Activated CD8-positive, alpha-beta T cell treated with anti-CD3 and anti-CD28 coated beads for 36 hours (primary cell): Measurements from ENCODE around the gene AGPAT4. TPM values are rescaled to one million over a fixed set of nuclear protein-coding genes. Genes with fewer than 3 reads are reported as not detected.

Experiments used
- ATAC-seq: fragments of 200-7000 bp; cut with Tn5 transposase; one replicate; pipeline ENCODE4 v1.10.0; 2021; ENCODE audit warnings: mild to moderate bottlenecking, moderate library complexity
- CTCF ChIA-PET: fragments of 350-600 bp; sonication (Branson Sonifier 250); formaldehyde crosslinking; loops from one replicate; lab custom pipeline; 2021; ENCODE audit warnings: antibody characterized with exemption; lab: Charles Lee
- POLR2A ChIA-PET: fragments of 350-600 bp; sonication (Branson Sonifier 250); formaldehyde crosslinking; loops from one replicate; lab custom pipeline; 2021; ENCODE audit warnings: antibody characterized with exemption; lab: Charles Lee
- DNase-seq: peaks from one replicate; pipeline ENCODE4 v3.0.0-alpha.2; 2020
- H3K27ac Mint-ChIP-seq: one replicate; pipeline ENCODE4 v1.8.0; 2021; ENCODE audit warnings: mild to moderate bottlenecking, mixed read lengths
- H3K27me3 Mint-ChIP-seq: one replicate; pipeline ENCODE4 v1.8.0; 2021; ENCODE audit warnings: mixed read lengths
- H3K36me3 Mint-ChIP-seq: one replicate; pipeline ENCODE4 v1.8.0; 2021; ENCODE audit warnings: low read depth, mixed read lengths
- H3K4me1 Mint-ChIP-seq: one replicate; pipeline ENCODE4 v1.8.0; 2021; ENCODE audit warnings: low read depth, mixed read lengths
- H3K4me3 Mint-ChIP-seq: one replicate; pipeline ENCODE4 v1.8.0; 2021; ENCODE audit warnings: mild to moderate bottlenecking, moderate library complexity, mixed read lengths
- H3K9me3 Mint-ChIP-seq: one replicate; pipeline ENCODE4 v1.8.0; 2021; ENCODE audit warnings: mixed read lengths
- CTCF ChIP-seq: fragments of 200-600 bp; IDR thresholded peaks from one replicate; pipeline ENCODE4 v1.8.0; 2022; ENCODE audit warnings: antibody characterized with exemption, mild to moderate bottlenecking
- intact Hi-C: fragments of 100-400 bp; cut with micrococcal nuclease; formaldehyde crosslinking; loops from one replicate; pipeline ENCODE4 v1.10.0; 2022
- total RNA-seq, 2 experiments: library from RNA; stranded (reverse); gene quantifications; one replicate each; pipeline ENCODE4 v1.2.3, GENCODE V29; 2021

Gene AGPAT4
- total RNA-seq, 2 experiments from 2014 or later = 3.5 to 4.7 TPM

DNA sequence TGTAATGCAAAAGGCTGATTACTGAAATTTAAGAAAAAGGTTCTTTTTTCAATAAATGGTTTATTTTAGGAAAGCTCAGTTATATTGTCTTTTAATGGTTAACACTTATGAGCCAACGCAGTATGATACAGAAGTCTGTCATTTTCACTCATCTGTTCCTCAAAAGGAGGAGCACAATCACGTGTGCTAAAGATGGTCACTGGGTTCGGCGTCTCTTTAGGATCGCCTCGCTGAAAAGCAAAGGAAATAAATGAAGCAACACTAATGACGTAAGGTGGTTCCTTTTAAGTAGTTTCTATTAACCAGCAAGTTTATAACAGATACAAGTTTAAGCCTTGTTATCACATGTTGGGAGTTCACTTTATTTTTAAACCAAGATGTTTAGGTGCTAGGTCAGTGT, 156.6 kb downstream of the AGPAT4 start:
- ChIA-PET CTCF (interaction anchor here (1.1 to 1.2 kb wide), 2 partner anchors 101 to 254 kb away, joined by 3 read pairs; no protein-coding TSS in a partner anchor), POLR2A (interaction anchor here (0.6 kb wide), 1 partner anchor 315 kb away, joined by 3 read pairs; no protein-coding TSS in a partner anchor)
- H3K9me3 Mint-ChIP-seq = peaks cover 14% of the 10 kb centered on the region
- H3K4me3 Mint-ChIP-seq = no peak overlapping the region
- no peaks in the 10 kb centered on the region for H3K27me3 Mint-ChIP-seq
- H3K36me3 Mint-ChIP-seq = peaks cover 73% of the 10 kb centered on the region
- H3K4me1 Mint-ChIP-seq = peaks cover 2% of the 10 kb centered on the region
- ATAC-seq (no peak), DNase-seq (no peak)
- no peak for TF ChIP-seq CTCF
- intact Hi-C loops = loop anchor here (10.0 kb wide), 1 partner anchor 183 kb away; no protein-coding TSS in a partner anchor
- H3K27ac Mint-ChIP-seq = no peak overlapping the region

GRCh38 chr6:161116554-161116953, 157.3 kb downstream of the AGPAT4 start:
- peaks cover 71% of the 10 kb centered on the region for H3K36me3 Mint-ChIP-seq
- intact Hi-C loops = loop anchor here (10.0 kb wide), 1 partner anchor 182 kb away; no protein-coding TSS in a partner anchor
- no peak for ATAC-seq
- no peak for TF ChIP-seq CTCF
- peaks cover 6% of the 10 kb centered on the region for H3K4me1 Mint-ChIP-seq
- peaks cover 9% of the 10 kb centered on the region for H3K9me3 Mint-ChIP-seq
- no peak for DNase-seq
- H3K27ac Mint-ChIP-seq = no peak overlapping the region
- CTCF ChIA-PET = interaction anchor here (1.1 to 1.2 kb wide), 2 partner anchors 100 to 255 kb away, joined by 3 read pairs; no protein-coding TSS in a partner anchor
- POLR2A ChIA-PET = no interaction called here
- no peaks in the 10 kb centered on the region for H3K27me3 Mint-ChIP-seq
- no peak overlapping the region for H3K4me3 Mint-ChIP-seq

DNA sequence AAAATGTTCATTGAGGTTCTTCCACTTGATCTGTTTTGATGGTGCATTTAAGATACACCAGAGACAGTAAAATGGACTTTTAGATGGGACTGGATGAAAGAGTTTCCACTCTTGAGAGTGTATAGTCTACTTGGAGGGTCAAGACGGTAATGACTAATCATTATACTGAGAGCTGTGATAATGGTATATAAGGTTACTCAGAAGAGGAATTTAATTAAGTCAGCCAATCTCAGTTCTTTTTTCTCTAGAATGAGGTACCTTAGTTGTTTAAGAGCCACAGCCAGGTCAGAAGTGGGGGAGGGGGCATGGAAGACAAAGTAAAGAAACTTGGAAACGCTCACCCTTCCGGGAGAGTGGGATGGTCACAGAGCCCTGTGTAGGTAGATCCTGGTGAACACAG, 158.4 kb downstream of the AGPAT4 start:
- peak overlapping the region; percentile 21 for H3K27ac Mint-ChIP-seq
- peaks cover 16% of the 10 kb centered on the region for H3K4me1 Mint-ChIP-seq
- CTCF ChIA-PET = interaction anchor here (1.3 to 1.7 kb wide), 2 partner anchors 255 to 258 kb away, joined by 5 to 6 read pairs; no protein-coding TSS in a partner anchor
- H3K4me3 Mint-ChIP-seq = no peak overlapping the region
- no peaks in the 10 kb centered on the region for H3K27me3 Mint-ChIP-seq
- intact Hi-C loops = loop anchor here (10.0 kb wide), 1 partner anchor 181 kb away; no protein-coding TSS in a partner anchor
- POLR2A ChIA-PET = no interaction called here
- peaks cover 70% of the 10 kb centered on the region for H3K36me3 Mint-ChIP-seq
- no peak for ATAC-seq
- no peak for DNase-seq
- TF ChIP-seq CTCF = no peak
- peaks cover 5% of the 10 kb centered on the region for H3K9me3 Mint-ChIP-seq

GRCh38 chr6:161111261-161111660, 162.6 kb downstream of the AGPAT4 start:
- Mint-ChIP-seq H3K36me3 (peaks cover 64% of the 10 kb centered on the region), H3K9me3 (no peaks in the 10 kb centered on the region), H3K4me3 (no peak overlapping the region), H3K4me1 (peaks cover 19% of the 10 kb centered on the region), H3K27ac (peak overlapping the region; percentile 76), H3K27me3 (no peaks in the 10 kb centered on the region)
- ChIA-PET POLR2A (no interaction called here), CTCF (interaction anchor here (0.9 to 2.0 kb wide), 4 partner anchors 10 to 259 kb away, joined by 3 to 7 read pairs (median 5); no protein-coding TSS in a partner anchor)
- intact Hi-C loops = loop anchor here (10.0 kb wide), 1 partner anchor 176 kb away; no protein-coding TSS in a partner anchor
- TF ChIP-seq CTCF = no peak
- DNase-seq (peak; percentile 25), ATAC-seq (peak; percentile 90)
